ENCODE data around the gene NR1D1.

DNA sequence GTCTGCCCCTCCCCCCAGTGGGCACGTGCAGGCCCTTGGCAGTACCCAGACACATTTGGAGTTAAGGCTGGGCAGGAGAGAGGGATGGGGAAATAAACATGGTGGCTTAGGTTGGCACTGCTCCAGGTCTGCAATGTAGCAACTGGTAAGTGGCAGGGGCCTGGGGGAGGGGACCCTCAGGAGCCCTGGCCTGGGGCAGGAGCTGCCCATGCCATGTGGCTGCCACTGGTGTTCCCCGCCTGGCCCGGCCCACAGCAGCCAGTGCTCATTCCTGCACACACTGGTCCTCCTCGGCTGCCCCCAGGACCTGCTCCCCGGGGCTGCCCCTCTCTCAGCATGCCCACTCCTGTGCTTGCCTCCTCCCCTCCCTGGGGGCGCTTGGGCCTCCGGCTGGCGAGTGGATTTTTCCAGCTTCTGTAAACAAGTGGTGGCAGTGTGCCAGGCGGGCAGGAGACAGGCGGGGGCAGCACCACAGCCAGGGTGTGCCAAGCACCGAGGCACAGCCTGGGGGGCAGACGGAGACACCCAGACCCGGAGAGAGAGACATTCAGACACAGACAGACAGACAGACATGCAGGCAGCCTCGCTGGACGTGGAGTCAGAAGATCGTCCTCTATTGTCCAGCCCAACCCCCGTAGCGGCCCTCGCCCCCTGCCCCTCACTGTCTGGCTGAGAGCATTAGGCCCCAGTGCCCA, 28.2 kb downstream of the NR1D1 start:
- TF ChIP-seq, protein P1, sequence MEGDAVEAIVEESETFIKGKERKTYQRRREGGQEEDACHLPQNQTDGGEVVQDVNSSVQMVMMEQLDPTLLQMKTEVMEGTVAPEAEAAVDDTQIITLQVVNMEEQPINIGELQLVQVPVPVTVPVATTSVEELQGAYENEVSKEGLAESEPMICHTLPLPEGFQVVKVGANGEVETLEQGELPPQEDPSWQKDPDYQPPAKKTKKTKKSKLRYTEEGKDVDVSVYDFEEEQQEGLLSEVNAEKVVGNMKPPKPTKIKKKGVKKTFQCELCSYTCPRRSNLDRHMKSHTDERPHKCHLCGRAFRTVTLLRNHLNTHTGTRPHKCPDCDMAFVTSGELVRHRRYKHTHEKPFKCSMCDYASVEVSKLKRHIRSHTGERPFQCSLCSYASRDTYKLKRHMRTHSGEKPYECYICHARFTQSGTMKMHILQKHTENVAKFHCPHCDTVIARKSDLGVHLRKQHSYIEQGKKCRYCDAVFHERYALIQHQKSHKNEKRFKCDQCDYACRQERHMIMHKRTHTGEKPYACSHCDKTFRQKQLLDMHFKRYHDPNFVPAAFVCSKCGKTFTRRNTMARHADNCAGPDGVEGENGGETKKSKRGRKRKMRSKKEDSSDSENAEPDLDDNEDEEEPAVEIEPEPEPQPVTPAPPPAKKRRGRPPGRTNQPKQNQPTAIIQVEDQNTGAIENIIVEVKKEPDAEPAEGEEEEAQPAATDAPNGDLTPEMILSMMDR (IDR thresholded peaks at IDR 0.05; ENCODE audit: low read length): no peak
- TF ChIP-seq EZH2 (optimal IDR thresholded peaks at IDR 0.05; ENCODE audit: low read depth, low read length): no peak

Data from MM.1S (cell line).